GM23338 (cell line): ENCODE measurements around the gene SARDH. TPM values are rescaled to one million over a fixed set of nuclear protein-coding genes. Genes with fewer than 3 reads are reported as not detected.

ENCODE experiments used
- ATAC-seq: fragments of 200-7000 bp; cut with Tn5 transposase; 3 replicates; pipeline ENCODE4 v1.9.1; 2020
- DNase-seq: peaks from one replicate; pipeline ENCODE4 v3.0.0-alpha.2; 2015; ENCODE audit warnings: low spot score
- H2AFZ ChIP-seq: fragments of 200-600 bp; sonication (generic); 2 replicates; pipeline ENCODE4 v1.8.0; 2016; ENCODE audit warnings: antibody characterized with exemption, mild to moderate bottlenecking, moderate library complexity
- H3F3A ChIP-seq: fragments of 200-600 bp; sonication (generic); replicated peaks from 2 replicates; pipeline ENCODE4 v1.8.0; 2017; ENCODE audit warnings: antibody characterized with exemption, mixed run types, low read depth
- H3K27ac ChIP-seq: fragments of 200-600 bp; sonication (generic); 2 replicates; pipeline ENCODE4 v1.6.1; 2016; ENCODE audit warnings: low read depth
- H3K27me3 ChIP-seq: fragments of 200-600 bp; sonication (generic); 2 replicates; pipeline ENCODE4 v1.8.0; 2016; ENCODE audit warnings: mild to moderate bottlenecking, mixed run types, moderate library complexity; ENCODE audit not compliant: insufficient read depth
- H3K36me3 ChIP-seq: fragments of 200-600 bp; sonication (generic); 2 replicates; pipeline ENCODE4 v1.8.0; 2016; ENCODE audit warnings: mild to moderate bottlenecking; ENCODE audit not compliant: insufficient read depth
- H3K4me1 ChIP-seq: fragments of 200-600 bp; sonication (generic); 2 replicates; pipeline ENCODE4 v1.8.0; 2016; ENCODE audit warnings: mild to moderate bottlenecking, moderate library complexity; ENCODE audit not compliant: insufficient read depth
- H3K4me2 ChIP-seq: fragments of 200-600 bp; sonication (generic); 2 replicates; pipeline ENCODE4 v1.7.1; 2017; ENCODE audit warnings: mixed run types
- H3K4me3 ChIP-seq: fragments of 200-600 bp; sonication (generic); 2 replicates; pipeline ENCODE4 v1.6.1; 2016; ENCODE audit warnings: mixed run types
- H3K79me2 ChIP-seq: fragments of 200-600 bp; sonication (generic); replicated peaks from 2 replicates; pipeline ENCODE4 v1.8.0; 2017; ENCODE audit warnings: mild to moderate bottlenecking; ENCODE audit not compliant: insufficient read depth
- H3K9me2 ChIP-seq: fragments of 200-600 bp; sonication (generic); 2 replicates; pipeline ENCODE4 v1.8.0; 2017; ENCODE audit not compliant: insufficient read depth
- H4K20me1 ChIP-seq: fragments of 200-600 bp; sonication (generic); replicated peaks from 2 replicates; pipeline ENCODE4 v1.8.0; 2017; ENCODE audit warnings: mild to moderate bottlenecking; ENCODE audit not compliant: insufficient read depth
- H3K27ac Mint-ChIP-seq: 2 replicates; pipeline ENCODE4 v1.8.0; 2020; ENCODE audit warnings: inconsistent platforms, mild to moderate bottlenecking, moderate library complexity, mixed read lengths
- H3K27me3 Mint-ChIP-seq: 3 replicates; pipeline ENCODE4 v1.8.0; 2022; ENCODE audit warnings: low read depth, mild to moderate bottlenecking, moderate library complexity, mixed read lengths, inconsistent platforms; ENCODE audit not compliant: insufficient read depth, poor library complexity
- H3K36me3 Mint-ChIP-seq: 3 replicates; pipeline ENCODE4 v1.8.0; 2021; ENCODE audit warnings: low read depth, mild to moderate bottlenecking, inconsistent platforms, moderate library complexity, mixed read lengths
- H3K4me1 Mint-ChIP-seq: 3 replicates; pipeline ENCODE4 v1.8.0; 2020; ENCODE audit warnings: mild to moderate bottlenecking, inconsistent platforms, mixed read lengths
- H3K4me3 Mint-ChIP-seq: 3 replicates; pipeline ENCODE4 v1.8.0; 2021; ENCODE audit warnings: moderate library complexity, mild to moderate bottlenecking, inconsistent platforms, mixed read lengths
- H3K9me3 Mint-ChIP-seq: 3 replicates; pipeline ENCODE4 v1.8.0; 2020; ENCODE audit warnings: moderate library complexity, mild to moderate bottlenecking, inconsistent platforms, mixed read lengths
- CTCF ChIP-seq, 2 experiments: fragments of 200-600 bp in 1 of 2; sonication (generic) in 1 of 2; conservative IDR thresholded peaks; 2 replicates each; pipeline versions ENCODE4 v1.5.1 to v1.6.1; 2016 to 2017; ENCODE audit warnings: antibody characterized with exemption in 2 of 2, low read depth in 2 of 2, mild to moderate bottlenecking in 2 of 2, moderate library complexity in 1 of 2
- POLR2AphosphoS5 ChIP-seq: IDR thresholded peaks from 2 replicates; pipeline ENCODE4 v1.6.1; 2016; ENCODE audit warnings: antibody characterized with exemption, low read depth
- STAT1 ChIP-seq: IDR thresholded peaks from one replicate; pipeline ENCODE4 v1.6.1; 2016; ENCODE audit warnings: antibody characterized with exemption; ENCODE audit not compliant: unreplicated experiment
- ZNF114 ChIP-seq: fragments of 250-450 bp; sonication (Bioruptor Pico); IDR thresholded peaks from 2 replicates; pipeline ENCODE4 v1.5.0; 2020; ENCODE audit warnings: mild to moderate bottlenecking, moderate library complexity
- ZNF331 ChIP-seq: fragments of 250-450 bp; sonication (Bioruptor Pico); IDR thresholded peaks from 2 replicates; pipeline ENCODE4 v1.5.0; 2020; ENCODE audit warnings: low read depth, mild to moderate bottlenecking, moderate library complexity
- ZNF462 ChIP-seq: fragments of 250-450 bp; sonication (Bioruptor Pico); IDR thresholded peaks from 2 replicates; pipeline ENCODE4 v1.5.0; 2020; ENCODE audit warnings: mild to moderate bottlenecking, moderate library complexity
- polyA plus RNA-seq: library from polyadenylated mRNA; unstranded; fragments of >200 nt; fragmentation: Nextera tagmentation; extraction: Ambion mirVana; gene quantifications from 2 replicates; pipeline ENCODE4 v1.2.1, GENCODE V29; 2016
- total RNA-seq: library from RNA; depleted of rRNA; stranded (reverse); fragments of >200 nt; shearing (Covaris generic); gene quantifications from 2 replicates; pipeline ENCODE4 v1.2.3, GENCODE V29; 2014

The SARDH gene
- total and polyA plus RNA-seq, 2 experiments from 2014 or later, result 2.8 to 10.4 TPM

GRCh38 chr9:133667759-133668450, 70.2 kb downstream of the SARDH start (continued):
- TF ChIP-seq ZNF462 (CRISPR knock-in tag) (no peak), ZNF331 (no peak)

- Histone ChIP-seq H3F3A (no peaks in the 10 kb centered on the region), H3K4me3 (no peak overlapping the region), H4K20me1 (no peaks in the 10 kb centered on the region), H3K4me2 (no peak overlapping the region), H3K79me2 (no peaks in the 10 kb centered on the region), H3K4me1 (no peaks in the 10 kb centered on the region), H3K36me3 (no peaks in the 10 kb centered on the region), H3K9me2 (no peaks in the 10 kb centered on the region), H3K27me3 (no peaks in the 10 kb centered on the region), H3K27ac (no peak overlapping the region), H2AFZ (no peak overlapping the region)
- DNase-seq (no peak), ATAC-seq (no peak)
- H3K27ac Mint-ChIP-seq, result no peak overlapping the region
- no peaks in the 10 kb centered on the region for H3K9me3 Mint-ChIP-seq
- H3K27me3 Mint-ChIP-seq, result peaks cover 4% of the 10 kb centered on the region
- H3K36me3 Mint-ChIP-seq, result no peaks in the 10 kb centered on the region; the same call in 2 of the 3 replicates
- no peak overlapping the region for H3K4me3 Mint-ChIP-seq
- no peak for TF ChIP-seq STAT1
- TF ChIP-seq CTCF (conservative IDR thresholded peaks at IDR 0.05; ENCODE audit: low read depth in 2 of 2), result no peak
- no peak for TF ChIP-seq POLR2AphosphoS5
- TF ChIP-seq ZNF114 (CRISPR knock-in tag), result no peak
- H3K4me1 Mint-ChIP-seq, result no peaks in the 10 kb centered on the region; the same call in 2 of the 3 replicates
Observed at GRCh38 chr9:133666845-133667244, 71.3 kb downstream of the SARDH start.
